HG03571 (cell line): ENCODE measurements around the gene MOCS1.
"Not testable (repeated sequence)": the region's sequence is repeated elsewhere in the genome, so short reads cannot be mapped to it uniquely, and the experiment has no call there.

Source experiments
- ATAC-seq: cut with Tn5 transposase; IDR thresholded peaks from one replicate; pipeline ENCODE4 v1.9.1; 2021; ENCODE audit not compliant: unreplicated experiment

Gene MOCS1

GRCh38 chr6:39934131-39934757, at the start of gene MOCS1:
MOCS1 (minus strand) TSS chr6:39934462; CDS start chr6:39934417, 45 bp downstream.
- ATAC-seq, result no peak

DNA sequence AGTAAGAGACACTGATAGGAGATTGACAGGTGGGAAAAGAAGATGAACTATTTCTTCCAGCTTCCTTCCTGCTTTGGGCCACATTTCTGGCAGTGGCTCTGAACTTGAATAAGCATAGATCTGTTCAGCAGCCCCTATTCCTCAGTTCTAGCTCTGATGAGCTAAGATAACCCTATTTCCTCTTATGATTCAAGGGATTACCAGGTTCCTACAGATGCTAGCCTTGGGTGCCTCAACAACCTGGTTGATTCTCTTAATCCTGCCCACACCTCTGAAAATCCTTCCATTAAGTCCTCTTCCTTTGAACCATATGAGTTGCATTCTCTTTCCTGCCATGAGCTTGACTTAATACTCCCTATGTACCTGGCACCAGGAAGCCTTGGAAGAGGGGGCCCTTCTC, 49.8 kb upstream of the MOCS1 start:
- no peak for ATAC-seq

- ATAC-seq, result no peak
Measured at GRCh38 chr6:39983193-39983592, 48.9 kb upstream of the MOCS1 start.

- no peak for ATAC-seq
Measured at GRCh38 chr6:39982720-39983119, 48.5 kb upstream of the MOCS1 start.

DNA sequence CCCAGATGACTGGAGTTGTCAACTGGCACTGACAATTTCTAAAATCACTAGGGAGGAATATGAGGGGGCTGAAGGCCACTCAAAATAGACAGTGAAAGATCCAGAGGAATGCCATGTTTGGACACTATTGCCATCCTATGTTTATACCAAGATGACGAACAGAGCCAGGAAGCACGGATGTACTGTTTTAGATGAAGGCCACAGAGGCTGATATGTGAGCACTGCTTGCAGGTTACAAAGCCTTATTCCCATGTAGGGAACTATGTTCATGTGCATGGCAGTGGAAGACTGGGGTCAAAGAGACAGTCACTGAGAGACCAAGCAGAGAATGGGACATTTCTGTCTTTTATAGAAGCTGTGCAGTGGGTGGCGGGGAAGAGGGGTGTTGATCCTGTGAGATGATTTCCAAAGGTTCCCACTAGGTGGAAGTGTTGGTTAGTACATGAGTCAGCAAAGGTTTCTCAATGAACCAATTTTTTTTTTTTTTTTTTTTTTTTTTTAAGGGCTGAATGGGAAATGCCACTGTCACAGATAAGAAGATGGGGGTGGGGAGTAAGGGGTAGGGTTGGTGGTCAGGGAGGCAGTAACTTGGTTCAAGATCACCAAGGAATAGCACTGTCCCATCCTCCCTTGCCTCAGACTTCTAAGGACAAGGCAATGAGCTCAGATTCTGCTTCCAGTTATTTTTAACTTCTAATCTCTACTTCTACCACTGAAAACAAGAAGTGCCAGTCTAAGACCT, 46.7 kb upstream of the MOCS1 start:
- ATAC-seq, result no peak

DNA sequence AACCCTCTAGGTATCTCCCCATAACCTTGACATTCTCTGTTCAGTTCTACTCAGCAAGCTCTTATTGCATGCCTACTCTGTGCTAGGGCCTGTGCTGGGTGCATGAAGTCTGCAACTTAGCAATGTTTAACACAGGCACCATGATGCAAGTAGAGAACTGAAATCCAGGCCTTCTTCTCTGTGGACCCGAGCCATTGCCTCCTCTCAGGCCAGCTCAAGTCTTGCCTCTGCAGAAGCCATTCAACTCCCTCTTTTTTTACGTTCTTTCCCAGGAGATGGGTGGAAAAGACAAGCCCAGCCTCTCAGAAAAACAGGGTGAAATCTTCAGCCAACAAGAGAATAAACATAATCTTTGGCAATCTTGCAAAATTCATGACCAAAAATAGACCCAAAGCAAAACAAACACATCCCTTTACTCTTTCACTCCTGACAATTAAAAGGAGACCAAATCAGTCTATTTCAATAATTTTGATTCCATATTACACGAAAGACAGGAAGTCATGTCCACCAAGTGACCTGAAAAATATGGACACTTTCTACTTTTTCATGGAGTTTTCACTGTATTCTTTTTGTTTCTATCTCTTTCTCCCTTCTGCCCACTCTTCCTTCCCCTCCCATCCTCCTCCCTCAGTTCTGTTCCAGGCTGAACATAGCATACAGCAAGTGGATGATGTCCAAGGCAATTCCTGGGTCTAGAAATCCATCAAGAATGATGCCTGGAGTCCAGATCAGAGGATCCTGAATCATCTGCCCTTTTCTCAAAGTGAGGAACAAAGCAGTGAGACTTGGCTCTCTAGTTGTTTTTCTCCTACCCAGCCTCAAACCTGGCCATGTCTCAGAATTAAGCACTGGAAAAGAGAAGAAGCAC, 45.4 kb upstream of the MOCS1 start:
- ATAC-seq, result no peak

DNA sequence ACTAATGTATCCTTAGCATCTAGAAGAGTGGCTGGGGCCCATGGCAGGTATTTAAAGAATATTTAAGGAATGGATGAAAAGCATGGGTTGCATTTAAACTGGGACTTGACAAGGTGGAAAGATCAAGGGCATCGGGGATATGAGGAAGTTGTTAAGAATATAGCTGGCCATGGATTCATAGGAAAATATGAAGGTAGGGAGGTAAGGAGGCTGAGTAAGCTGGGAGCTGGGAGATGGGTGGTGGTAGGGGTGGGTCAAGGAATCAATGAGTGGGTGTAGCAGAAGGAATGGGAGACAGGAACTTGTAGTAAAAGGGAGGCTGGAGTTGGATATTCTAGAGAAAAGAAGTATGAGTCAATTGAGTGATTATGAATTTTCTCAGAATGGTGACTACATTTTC, 44.0 kb upstream of the MOCS1 start:
- no peak for ATAC-seq

GRCh38 chr6:39973661-39974060, 39.4 kb upstream of the MOCS1 start:
- ATAC-seq, result no peak

GRCh38 chr6:39972717-39973116, 38.5 kb upstream of the MOCS1 start:
- ATAC-seq, result not testable (repeated sequence)

DNA sequence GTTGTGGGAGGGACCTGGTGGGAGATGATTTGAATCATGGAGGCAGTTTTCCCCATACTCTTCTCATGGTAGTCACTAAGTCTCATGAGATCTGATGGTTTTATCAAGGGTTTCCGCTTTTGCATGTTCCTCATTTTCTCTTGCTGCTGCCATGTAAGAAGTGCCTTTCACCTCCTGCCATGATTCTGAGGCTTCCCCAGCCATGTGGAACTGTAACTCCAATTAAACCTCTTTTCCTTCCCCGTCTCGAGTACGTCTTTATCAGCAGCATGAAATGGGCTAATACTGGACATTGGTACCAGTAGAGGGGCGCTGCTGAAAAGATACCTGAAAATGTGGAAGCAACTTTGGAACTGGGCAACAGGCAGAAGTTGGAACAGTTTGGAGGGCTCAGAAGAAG, 36.9 kb upstream of the MOCS1 start:
- not testable (repeated sequence) for ATAC-seq

- no peak for ATAC-seq
Measured at GRCh38 chr6:39965751-39966150, 31.5 kb upstream of the MOCS1 start.

- no peak for ATAC-seq
Measured at GRCh38 chr6:39964530-39964929, 30.3 kb upstream of the MOCS1 start.

GRCh38 chr6:39964094-39964493, 29.8 kb upstream of the MOCS1 start:
- ATAC-seq, result no peak

- ATAC-seq, result no peak
Measured at GRCh38 chr6:39962831-39963230, 28.6 kb upstream of the MOCS1 start.

DNA sequence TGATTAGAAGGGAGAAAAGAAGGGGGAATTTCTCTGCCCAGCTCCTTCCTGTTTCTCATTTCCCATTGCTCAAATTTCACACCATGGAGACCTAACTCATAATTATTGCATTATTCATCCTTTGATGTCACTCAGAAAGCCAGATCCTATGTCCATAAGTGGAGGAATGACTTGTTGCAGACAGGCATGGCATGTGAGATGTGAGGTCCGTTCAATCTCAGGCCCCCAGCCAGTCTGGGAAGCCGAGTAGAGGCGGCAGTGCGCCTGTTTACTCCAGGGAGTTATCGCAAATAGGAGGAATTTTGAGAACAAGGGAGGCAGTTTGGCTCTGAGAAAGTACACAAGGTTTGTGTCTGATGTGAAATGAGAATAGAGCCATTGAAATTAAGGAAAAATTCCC, 26.9 kb upstream of the MOCS1 start:
- ATAC-seq, result no peak

GRCh38 chr6:39958947-39959346, 24.7 kb upstream of the MOCS1 start:
- no peak for ATAC-seq

DNA sequence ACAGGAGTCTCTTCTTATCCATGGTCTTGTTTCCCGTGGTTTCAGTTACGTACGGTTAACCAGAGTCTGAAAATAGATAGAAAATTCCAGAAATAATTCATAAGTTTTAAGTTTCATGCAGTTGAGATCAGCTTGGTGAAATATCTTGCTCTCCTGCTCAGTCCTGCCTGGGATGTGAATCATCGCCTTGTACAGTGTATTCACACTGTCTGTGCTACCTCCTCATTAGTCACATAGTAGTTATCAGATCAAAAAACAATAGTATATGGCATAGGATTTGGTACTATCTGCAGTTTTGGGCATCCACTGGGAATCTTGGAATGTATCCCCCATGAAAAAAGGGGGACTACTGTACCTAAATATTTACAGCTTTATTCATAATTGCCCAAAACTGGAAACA, 22.7 kb upstream of the MOCS1 start:
- no peak for ATAC-seq

GRCh38 chr6:39953076-39953618, 18.9 kb upstream of the MOCS1 start:
- ATAC-seq, result no peak

- no peak for ATAC-seq
Measured at GRCh38 chr6:39952167-39952566, 17.9 kb upstream of the MOCS1 start.

DNA sequence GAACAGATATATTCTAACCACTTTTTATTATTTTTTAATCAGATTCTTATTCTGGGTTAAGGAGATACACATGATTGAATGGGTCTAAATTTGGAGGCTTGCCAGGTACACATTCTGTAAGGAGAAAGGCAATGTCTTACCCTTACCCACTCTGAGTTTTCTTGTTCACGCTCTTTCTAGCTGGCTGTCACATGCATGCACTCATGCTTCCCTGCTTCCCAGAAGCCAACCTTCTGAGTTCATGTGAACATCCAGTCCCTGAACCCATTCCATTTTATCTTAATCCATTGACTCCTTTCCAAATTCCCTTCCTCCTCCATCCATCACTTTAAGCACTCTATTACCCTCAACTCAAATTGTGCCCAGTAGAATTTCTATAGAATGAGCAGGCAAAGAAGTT, 17.5 kb upstream of the MOCS1 start:
- ATAC-seq, result no peak

DNA sequence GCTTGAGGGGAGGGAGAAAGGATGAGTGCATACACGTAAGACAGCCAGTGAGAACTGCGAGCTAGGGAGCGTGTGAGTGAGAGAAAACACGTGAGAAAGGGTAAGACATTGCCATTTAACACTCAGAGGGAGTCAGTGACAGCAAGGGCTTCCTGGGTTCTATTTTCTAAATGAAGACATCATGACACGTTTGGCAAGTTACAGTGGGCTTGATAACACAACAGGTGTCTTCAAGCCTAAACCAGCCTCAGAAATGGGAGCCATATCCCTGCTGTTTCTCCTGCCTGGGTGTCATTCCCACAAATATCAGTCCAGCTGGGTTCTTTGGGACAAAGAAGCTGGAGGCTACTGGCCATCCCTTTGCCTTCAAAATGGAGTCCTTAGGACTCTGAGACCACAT, 16.9 kb upstream of the MOCS1 start:
- ATAC-seq, result no peak
